ENCODE data around the gene HHIPL1.

DNA sequence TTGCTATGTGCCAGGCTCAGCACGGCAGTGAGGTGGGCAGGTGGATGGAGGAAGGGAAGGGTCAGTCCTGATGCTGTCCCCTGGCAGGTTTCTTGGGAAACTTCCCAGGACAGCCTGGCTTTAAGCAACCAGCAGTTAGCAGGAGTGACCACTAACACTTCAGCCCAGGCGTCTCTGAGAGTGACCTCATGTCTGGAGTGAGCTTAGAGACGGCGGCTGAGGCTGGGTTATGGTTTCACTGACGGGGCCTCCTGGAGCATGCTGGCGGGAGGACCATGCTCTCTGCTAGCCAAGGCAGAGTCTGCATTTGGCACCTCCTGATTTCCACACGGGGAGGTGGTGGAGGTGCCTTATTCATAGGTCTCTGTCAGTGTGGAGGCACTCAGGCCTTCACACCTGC lies 2.5 kb downstream of the HHIPL1 start:
- TF ChIP-seq, protein P1, sequence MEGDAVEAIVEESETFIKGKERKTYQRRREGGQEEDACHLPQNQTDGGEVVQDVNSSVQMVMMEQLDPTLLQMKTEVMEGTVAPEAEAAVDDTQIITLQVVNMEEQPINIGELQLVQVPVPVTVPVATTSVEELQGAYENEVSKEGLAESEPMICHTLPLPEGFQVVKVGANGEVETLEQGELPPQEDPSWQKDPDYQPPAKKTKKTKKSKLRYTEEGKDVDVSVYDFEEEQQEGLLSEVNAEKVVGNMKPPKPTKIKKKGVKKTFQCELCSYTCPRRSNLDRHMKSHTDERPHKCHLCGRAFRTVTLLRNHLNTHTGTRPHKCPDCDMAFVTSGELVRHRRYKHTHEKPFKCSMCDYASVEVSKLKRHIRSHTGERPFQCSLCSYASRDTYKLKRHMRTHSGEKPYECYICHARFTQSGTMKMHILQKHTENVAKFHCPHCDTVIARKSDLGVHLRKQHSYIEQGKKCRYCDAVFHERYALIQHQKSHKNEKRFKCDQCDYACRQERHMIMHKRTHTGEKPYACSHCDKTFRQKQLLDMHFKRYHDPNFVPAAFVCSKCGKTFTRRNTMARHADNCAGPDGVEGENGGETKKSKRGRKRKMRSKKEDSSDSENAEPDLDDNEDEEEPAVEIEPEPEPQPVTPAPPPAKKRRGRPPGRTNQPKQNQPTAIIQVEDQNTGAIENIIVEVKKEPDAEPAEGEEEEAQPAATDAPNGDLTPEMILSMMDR (IDR thresholded peaks at IDR 0.05) = no peak
- no peak for TF ChIP-seq EZH2phosphoT487 (IDR thresholded peaks at IDR 0.05)
